Measurements from ENCODE around the gene C14orf180. TPM values are rescaled to one million over a fixed set of nuclear protein-coding genes. Genes with fewer than 3 reads are reported as not detected.

The C14orf180 gene
- total RNA-seq, 1 experiment from 2014 or later, result not detected

GRCh38 chr14:104563191-104563741, 16.3 kb upstream of the C14orf180 start:
- Histone ChIP-seq H4K91ac (ENCODE audit: insufficient read length, low read depth, low read length) (no peak overlapping the region), H3K14ac (ENCODE audit: insufficient read depth, low read length) (no peak overlapping the region), H2BK20ac (ENCODE audit: low read depth, low read length, poor library complexity, severe bottlenecking) (no peak overlapping the region), H2AK5ac (ENCODE audit: insufficient read length, low read length) (no peak overlapping the region), H3K79me2 (ENCODE audit: insufficient read depth, low read length) (no peaks in the 10 kb centered on the region), H4K5ac (ENCODE audit: insufficient read length, low read depth, low read length) (no peak overlapping the region), H3K9ac (ENCODE audit: extremely low read depth, insufficient read length, low read length) (no peak overlapping the region), H3K9me3 (ENCODE audit: control insufficient read depth, low read depth, low read length) (no peaks in the 10 kb centered on the region), H2BK12ac (ENCODE audit: insufficient read length, low read depth, low read length) (no peak overlapping the region), H3K23me2 (ENCODE audit: insufficient read length, low read depth, low read length, poor library complexity, severe bottlenecking) (no peaks in the 10 kb centered on the region), H2BK15ac (ENCODE audit: low read depth, low read length) (no peak overlapping the region), H4K20me1 (ENCODE audit: control insufficient read depth, insufficient read depth, insufficient read length) (no peaks in the 10 kb centered on the region), H3K79me1 (ENCODE audit: insufficient read depth, low read depth, low read length, poor library complexity, severe bottlenecking) (no peaks in the 10 kb centered on the region), H3K4me1 (ENCODE audit: insufficient read depth, low read length) (no peaks in the 10 kb centered on the region), H2AFZ (ENCODE audit: low read length) (no peak overlapping the region), H3K23ac (ENCODE audit: insufficient read length, low read depth, low read length) (no peak overlapping the region), H3T11ph (ENCODE audit: low read length) (no peak overlapping the region), H3K56ac (ENCODE audit: insufficient read length, low read depth, low read length) (no peak overlapping the region), H3K27me3 (ENCODE audit: insufficient read depth, low read length) (no peaks in the 10 kb centered on the region), H3K27ac (ENCODE audit: insufficient read length, low read depth, low read length) (no peak overlapping the region), H3K4me2 (ENCODE audit: insufficient read depth, insufficient read length, low read length) (no peak overlapping the region), H3K4ac (ENCODE audit: low read depth, low read length) (no peak overlapping the region), H2BK120ac (ENCODE audit: low read depth, low read length, poor library complexity, severe bottlenecking) (no peak overlapping the region), H3K18ac (ENCODE audit: insufficient read length, low read depth, low read length) (peak overlapping the region; percentile 40), H4K8ac (replicated peaks; ENCODE audit: insufficient read length, low read depth, low read length) (no peak overlapping the region), H2BK5ac (ENCODE audit: insufficient read length, low read length) (no peak overlapping the region)
- Mint-ChIP-seq H3K27me3 (ENCODE audit: low read depth) (peaks cover 6% of the 10 kb centered on the region), H3K4me3 (no peak overlapping the region), H3K36me3 (ENCODE audit: insufficient read depth in 1 of 3, low read depth in 3 of 3) (no peaks in the 10 kb centered on the region), H3K9me3 (no peaks in the 10 kb centered on the region; a peak in 1 of 5 replicates), H3K4me1 (peaks cover 0 to 5% of the 10 kb centered on the region in 2 experiments; a peak in 1 of 4 replicates), H3K27ac (no peak overlapping the region)
- TF ChIP-seq CTCF (conservative IDR thresholded peaks at IDR 0.05), result no peak
- WGBS (ENCODE audit: extremely low coverage, insufficient read length, low lambda C conversion rate), result no CpG with 5 or more reads among the region's 15 CpGs
- no peak for DNase-seq

Data from H9 (cell line).